ENCODE measurements around the gene GARNL3.

The GARNL3 gene

DNA sequence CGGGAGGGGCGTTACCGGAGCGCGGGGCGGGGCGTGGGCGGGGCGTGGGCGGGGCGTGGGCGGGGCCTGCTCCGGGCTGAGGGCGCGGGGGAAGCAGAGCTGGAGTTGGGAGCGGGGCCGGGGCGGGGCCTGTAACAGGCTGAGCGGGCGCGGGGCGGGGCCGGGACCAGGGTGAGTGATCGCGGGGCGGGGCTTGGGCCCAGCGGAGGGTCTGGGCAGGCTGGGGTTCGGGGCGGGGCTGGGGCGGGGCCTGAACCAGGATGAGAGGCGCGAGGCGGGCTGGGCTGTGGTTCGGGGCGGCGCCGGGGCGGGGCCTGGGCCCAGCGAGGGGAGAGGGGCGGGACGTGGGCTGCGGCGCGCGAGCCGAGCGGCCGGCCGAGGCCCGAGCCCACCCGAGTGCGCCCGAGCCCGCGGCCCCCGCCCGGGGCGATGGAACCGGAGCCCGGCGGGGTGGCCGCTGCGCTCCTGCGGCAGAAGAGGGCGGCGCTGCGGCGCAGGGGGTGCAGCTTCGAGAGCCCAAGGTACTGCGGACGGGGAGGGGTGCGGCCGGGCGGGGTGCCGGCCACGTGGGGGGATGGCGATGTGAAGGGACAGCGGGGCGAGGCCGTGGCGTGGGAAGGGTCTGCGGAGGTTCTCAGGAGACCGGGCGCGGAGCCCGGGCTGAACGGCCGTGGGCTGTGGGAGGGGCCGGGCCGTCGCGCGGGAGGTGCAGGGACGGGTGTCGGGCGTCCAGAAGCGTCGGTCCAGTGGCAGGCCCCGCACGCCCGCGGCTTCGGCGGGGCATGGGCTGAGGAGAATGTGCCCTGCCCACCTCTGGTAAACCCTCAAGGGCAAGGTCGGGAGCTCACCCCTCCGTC lies 39.5 kb upstream of the GARNL3 start (continued):
- no peak for TF ChIP-seq ZNF416 (tag by site-specific recombination; IDR thresholded peaks at IDR 0.05)
- no peak for TF ChIP-seq ZNF610 (tag by site-specific recombination; IDR thresholded peaks at IDR 0.05; ENCODE audit: borderline replicate concordance)
- TF ChIP-seq, protein P1, sequence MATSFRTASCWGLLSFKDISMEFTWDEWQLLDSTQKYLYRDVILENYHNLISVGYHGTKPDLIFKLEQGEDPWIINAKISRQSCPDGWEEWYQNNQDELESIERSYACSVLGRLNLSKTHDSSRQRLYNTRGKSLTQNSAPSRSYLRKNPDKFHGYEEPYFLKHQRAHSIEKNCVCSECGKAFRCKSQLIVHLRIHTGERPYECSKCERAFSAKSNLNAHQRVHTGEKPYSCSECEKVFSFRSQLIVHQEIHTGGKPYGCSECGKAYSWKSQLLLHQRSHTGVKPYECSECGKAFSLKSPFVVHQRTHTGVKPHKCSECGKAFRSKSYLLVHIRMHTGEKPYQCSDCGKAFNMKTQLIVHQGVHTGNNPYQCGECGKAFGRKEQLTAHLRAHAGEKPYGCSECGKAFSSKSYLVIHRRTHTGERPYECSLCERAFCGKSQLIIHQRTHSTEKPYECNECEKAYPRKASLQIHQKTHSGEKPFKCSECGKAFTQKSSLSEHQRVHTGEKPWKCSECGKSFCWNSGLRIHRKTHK (tag by site-specific recombination; IDR thresholded peaks at IDR 0.05): no peak
- TF ChIP-seq KLF1 (tag by site-specific recombination; IDR thresholded peaks at IDR 0.05): peak; percentile 81
- peak; percentile 70; the same call in 1 of the 2 replicates for TF ChIP-seq EGR2 (tag by site-specific recombination; IDR thresholded peaks at IDR 0.05; ENCODE audit: low read depth)
- peak; percentile 73 for TF ChIP-seq ZIC2 (tag by site-specific recombination; IDR thresholded peaks at IDR 0.05)
- no peak for TF ChIP-seq ZNF248 (tag by site-specific recombination; IDR thresholded peaks at IDR 0.05)
- TF ChIP-seq KLF9 (tag by site-specific recombination; IDR thresholded peaks at IDR 0.05; ENCODE audit: low read depth): peak; percentile 76
- TF ChIP-seq ZNF623 (tag by site-specific recombination; IDR thresholded peaks at IDR 0.05): no peak
- TF ChIP-seq GLIS1 (tag by site-specific recombination; IDR thresholded peaks at IDR 0.05): peak; percentile 72
- no peak for TF ChIP-seq WT1 (tag by site-specific recombination; IDR thresholded peaks at IDR 0.05)
- TF ChIP-seq ZXDB (tag by site-specific recombination; IDR thresholded peaks at IDR 0.05): 0 out of 2 replicates have a peak, but pooled peaks have one; percentile 39
- TF ChIP-seq, protein P2, sequence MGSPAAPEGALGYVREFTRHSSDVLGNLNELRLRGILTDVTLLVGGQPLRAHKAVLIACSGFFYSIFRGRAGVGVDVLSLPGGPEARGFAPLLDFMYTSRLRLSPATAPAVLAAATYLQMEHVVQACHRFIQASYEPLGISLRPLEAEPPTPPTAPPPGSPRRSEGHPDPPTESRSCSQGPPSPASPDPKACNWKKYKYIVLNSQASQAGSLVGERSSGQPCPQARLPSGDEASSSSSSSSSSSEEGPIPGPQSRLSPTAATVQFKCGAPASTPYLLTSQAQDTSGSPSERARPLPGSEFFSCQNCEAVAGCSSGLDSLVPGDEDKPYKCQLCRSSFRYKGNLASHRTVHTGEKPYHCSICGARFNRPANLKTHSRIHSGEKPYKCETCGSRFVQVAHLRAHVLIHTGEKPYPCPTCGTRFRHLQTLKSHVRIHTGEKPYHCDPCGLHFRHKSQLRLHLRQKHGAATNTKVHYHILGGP (tag by site-specific recombination; IDR thresholded peaks at IDR 0.05): no peak
- TF ChIP-seq ZNF146 (tag by site-specific recombination; IDR thresholded peaks at IDR 0.05): no peak
- TF ChIP-seq, protein P3, sequence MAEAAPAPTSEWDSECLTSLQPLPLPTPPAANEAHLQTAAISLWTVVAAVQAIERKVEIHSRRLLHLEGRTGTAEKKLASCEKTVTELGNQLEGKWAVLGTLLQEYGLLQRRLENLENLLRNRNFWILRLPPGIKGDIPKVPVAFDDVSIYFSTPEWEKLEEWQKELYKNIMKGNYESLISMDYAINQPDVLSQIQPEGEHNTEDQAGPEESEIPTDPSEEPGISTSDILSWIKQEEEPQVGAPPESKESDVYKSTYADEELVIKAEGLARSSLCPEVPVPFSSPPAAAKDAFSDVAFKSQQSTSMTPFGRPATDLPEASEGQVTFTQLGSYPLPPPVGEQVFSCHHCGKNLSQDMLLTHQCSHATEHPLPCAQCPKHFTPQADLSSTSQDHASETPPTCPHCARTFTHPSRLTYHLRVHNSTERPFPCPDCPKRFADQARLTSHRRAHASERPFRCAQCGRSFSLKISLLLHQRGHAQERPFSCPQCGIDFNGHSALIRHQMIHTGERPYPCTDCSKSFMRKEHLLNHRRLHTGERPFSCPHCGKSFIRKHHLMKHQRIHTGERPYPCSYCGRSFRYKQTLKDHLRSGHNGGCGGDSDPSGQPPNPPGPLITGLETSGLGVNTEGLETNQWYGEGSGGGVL (tag by site-specific recombination; IDR thresholded peaks at IDR 0.05): peak; percentile 26; the same call in 1 of the 2 replicates
- TF ChIP-seq, protein P4, sequence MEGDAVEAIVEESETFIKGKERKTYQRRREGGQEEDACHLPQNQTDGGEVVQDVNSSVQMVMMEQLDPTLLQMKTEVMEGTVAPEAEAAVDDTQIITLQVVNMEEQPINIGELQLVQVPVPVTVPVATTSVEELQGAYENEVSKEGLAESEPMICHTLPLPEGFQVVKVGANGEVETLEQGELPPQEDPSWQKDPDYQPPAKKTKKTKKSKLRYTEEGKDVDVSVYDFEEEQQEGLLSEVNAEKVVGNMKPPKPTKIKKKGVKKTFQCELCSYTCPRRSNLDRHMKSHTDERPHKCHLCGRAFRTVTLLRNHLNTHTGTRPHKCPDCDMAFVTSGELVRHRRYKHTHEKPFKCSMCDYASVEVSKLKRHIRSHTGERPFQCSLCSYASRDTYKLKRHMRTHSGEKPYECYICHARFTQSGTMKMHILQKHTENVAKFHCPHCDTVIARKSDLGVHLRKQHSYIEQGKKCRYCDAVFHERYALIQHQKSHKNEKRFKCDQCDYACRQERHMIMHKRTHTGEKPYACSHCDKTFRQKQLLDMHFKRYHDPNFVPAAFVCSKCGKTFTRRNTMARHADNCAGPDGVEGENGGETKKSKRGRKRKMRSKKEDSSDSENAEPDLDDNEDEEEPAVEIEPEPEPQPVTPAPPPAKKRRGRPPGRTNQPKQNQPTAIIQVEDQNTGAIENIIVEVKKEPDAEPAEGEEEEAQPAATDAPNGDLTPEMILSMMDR (tag by site-specific recombination; IDR thresholded peaks at IDR 0.05): peak; percentile 33; the same call in 1 of the 2 replicates
- peak; percentile 44 for TF ChIP-seq ZBTB26 (tag by site-specific recombination; optimal IDR thresholded peaks at IDR 0.05)
- peak; percentile 72 for TF ChIP-seq ZNF341 (tag by site-specific recombination; IDR thresholded peaks at IDR 0.05; ENCODE audit: low read depth)
